ENCODE data around the gene ENAH. TPM values are rescaled to one million over a fixed set of nuclear protein-coding genes. Genes with fewer than 3 reads are reported as not detected.

Gene ENAH
- total RNA-seq, 1 experiment from 2014 or later, result 100 TPM

GRCh38 chr1:225539575-225539974, 113.3 kb downstream of the ENAH start:
- ChIA-PET RAD21 (ENCODE audit: low non-redundant PET in 1 of 2, low total read pairs in 2 of 2, uncharacterized antibody in 2 of 2, unreplicated experiment in 2 of 2) (no interaction called here), POLR2A (no interaction called here), CTCF (interaction anchor here (1.0 kb wide), 1 partner anchor 15 kb away, joined by 3 read pairs; no protein-coding TSS in a partner anchor)
- TF ChIP-seq ZFX (IDR thresholded peaks at IDR 0.05) (no peak), ELF1 (IDR thresholded peaks at IDR 0.05; ENCODE audit: borderline replicate concordance, low read depth) (no peak), REST (IDR thresholded peaks at IDR 0.05; ENCODE audit: low read depth) (no peak), ATF3 (IDR thresholded peaks at IDR 0.05) (no peak), EZH2phosphoT487 (IDR thresholded peaks at IDR 0.05; ENCODE audit: borderline replicate concordance) (no peak), EZH2 (IDR thresholded peaks at IDR 0.05) (no peak), RAD21 (IDR thresholded peaks at IDR 0.05; ENCODE audit: low read depth) (no peak), SP1 (IDR thresholded peaks at IDR 0.05; ENCODE audit: low read depth) (no peak), CTCF (IDR thresholded peaks at IDR 0.05 in 2 of 3, conservative IDR thresholded peaks at IDR 0.05 in 1 of 3; ENCODE audit: borderline replicate concordance in 1 of 3, insufficient read depth in 1 of 3, low read depth in 2 of 3, low read length in 2 of 3) (no peak), SIN3A (IDR thresholded peaks at IDR 0.05; ENCODE audit: low read depth) (no peak)
- TF ChIP-seq, protein P1, sequence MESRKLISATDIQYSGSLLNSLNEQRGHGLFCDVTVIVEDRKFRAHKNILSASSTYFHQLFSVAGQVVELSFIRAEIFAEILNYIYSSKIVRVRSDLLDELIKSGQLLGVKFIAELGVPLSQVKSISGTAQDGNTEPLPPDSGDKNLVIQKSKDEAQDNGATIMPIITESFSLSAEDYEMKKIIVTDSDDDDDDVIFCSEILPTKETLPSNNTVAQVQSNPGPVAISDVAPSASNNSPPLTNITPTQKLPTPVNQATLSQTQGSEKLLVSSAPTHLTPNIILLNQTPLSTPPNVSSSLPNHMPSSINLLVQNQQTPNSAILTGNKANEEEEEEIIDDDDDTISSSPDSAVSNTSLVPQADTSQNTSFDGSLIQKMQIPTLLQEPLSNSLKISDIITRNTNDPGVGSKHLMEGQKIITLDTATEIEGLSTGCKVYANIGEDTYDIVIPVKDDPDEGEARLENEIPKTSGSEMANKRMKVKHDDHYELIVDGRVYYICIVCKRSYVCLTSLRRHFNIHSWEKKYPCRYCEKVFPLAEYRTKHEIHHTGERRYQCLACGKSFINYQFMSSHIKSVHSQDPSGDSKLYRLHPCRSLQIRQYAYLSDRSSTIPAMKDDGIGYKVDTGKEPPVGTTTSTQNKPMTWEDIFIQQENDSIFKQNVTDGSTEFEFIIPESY (IDR thresholded peaks at IDR 0.05; ENCODE audit: extremely low read depth, insufficient replicate concordance, low read length), result no peak
- DNase-seq (ENCODE audit: low read depth, low spot score), result no peak
- Histone ChIP-seq H3K79me2 (ENCODE audit: insufficient read depth, low read length) (peaks cover 45% of the 10 kb centered on the region), H3K4me3 (replicated peaks in 1 of 2; ENCODE audit: low read depth in 1 of 2, low read length in 2 of 2) (no peak overlapping the region), H3K36me3 (ENCODE audit: control insufficient read depth in 1 of 2, insufficient read depth in 2 of 2, low read length in 2 of 2) (no peaks in the 10 kb centered on the region), H2AFZ (ENCODE audit: low read depth, low read length, poor library complexity, severe bottlenecking) (no peak overlapping the region), H3K9ac (ENCODE audit: low read length) (no peak overlapping the region), H3K4me1 (ENCODE audit: control insufficient read depth in 1 of 2, insufficient read depth in 2 of 2, low read length in 2 of 2) (peaks cover 0 to 8% of the 10 kb centered on the region in 2 experiments; a peak in 1 of 4 replicates), H3K4me2 (ENCODE audit: low read length) (no peak overlapping the region), H3K9me3 (ENCODE audit: control insufficient read depth in 1 of 2, insufficient read depth in 1 of 2, low read depth in 1 of 2, low read length in 2 of 2) (no peaks in the 10 kb centered on the region), H3K27me3 (ENCODE audit: insufficient read depth, low read length) (no peaks in the 10 kb centered on the region), H3K9me2 (ENCODE audit: insufficient read depth) (no peaks in the 10 kb centered on the region), H3K27ac (ENCODE audit: low read depth, low read length) (no peak overlapping the region), H4K20me1 (ENCODE audit: insufficient read depth) (0 out of 2 replicates have a peak, but pooled peaks cover 9% of the 10 kb centered on the region)
- no peak for ATAC-seq
- no TSS peak for BruUV-seq (replicated peaks)
- intact Hi-C loops (cut with micrococcal nuclease), result no loop called here
